Measurements from ENCODE around the gene ZNF462.

DNA sequence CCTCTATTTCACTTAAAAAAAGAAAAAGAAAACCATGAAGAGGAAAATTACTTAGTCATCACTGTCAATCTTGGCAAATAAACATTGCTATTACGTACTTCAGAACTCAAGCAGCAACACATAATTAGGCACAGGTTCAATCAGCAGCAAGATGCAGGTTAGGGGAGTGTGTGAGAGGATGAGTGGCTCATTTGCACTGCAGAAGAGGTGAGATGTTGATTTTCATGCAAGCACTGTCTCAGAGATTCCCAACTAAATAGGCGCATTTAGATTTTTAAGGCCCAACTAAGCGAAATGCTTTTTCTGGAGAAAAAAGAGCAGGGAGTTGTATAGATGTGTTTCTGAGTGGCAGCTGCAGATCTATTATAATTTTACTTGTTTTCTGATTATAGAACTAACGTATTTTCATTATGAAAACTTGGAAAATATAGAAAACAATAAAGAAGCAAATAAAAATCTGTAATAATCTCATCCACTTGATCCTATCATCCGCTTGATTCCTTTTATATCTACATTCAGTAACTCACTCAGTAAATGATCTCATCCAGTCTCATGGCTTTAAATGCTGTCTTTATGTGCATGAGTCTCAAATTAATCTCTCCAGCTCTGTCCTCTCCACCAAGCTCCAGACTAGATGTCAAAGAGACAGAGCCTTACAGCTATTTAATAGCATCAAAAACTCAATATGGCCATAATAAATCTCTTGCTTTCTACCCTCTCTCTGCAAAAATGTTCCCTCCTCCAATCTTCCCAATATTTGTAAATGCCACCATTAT, 162.5 kb downstream of the ZNF462 start:
- TF ChIP-seq, protein P1, sequence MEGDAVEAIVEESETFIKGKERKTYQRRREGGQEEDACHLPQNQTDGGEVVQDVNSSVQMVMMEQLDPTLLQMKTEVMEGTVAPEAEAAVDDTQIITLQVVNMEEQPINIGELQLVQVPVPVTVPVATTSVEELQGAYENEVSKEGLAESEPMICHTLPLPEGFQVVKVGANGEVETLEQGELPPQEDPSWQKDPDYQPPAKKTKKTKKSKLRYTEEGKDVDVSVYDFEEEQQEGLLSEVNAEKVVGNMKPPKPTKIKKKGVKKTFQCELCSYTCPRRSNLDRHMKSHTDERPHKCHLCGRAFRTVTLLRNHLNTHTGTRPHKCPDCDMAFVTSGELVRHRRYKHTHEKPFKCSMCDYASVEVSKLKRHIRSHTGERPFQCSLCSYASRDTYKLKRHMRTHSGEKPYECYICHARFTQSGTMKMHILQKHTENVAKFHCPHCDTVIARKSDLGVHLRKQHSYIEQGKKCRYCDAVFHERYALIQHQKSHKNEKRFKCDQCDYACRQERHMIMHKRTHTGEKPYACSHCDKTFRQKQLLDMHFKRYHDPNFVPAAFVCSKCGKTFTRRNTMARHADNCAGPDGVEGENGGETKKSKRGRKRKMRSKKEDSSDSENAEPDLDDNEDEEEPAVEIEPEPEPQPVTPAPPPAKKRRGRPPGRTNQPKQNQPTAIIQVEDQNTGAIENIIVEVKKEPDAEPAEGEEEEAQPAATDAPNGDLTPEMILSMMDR (conservative IDR thresholded peaks at IDR 0.05 in 1 of 2, IDR thresholded peaks at IDR 0.05 in 1 of 2; ENCODE audit: low read depth in 1 of 2, low read length in 2 of 2), result no peak
- no peak for TF ChIP-seq EZH2 (IDR thresholded peaks at IDR 0.05; ENCODE audit: low read length, missing control alignments)

Data from fibroblast of lung (primary cell).